Measurements from ENCODE around the gene ALMS1.
A peak's percentile ranks its signal among the peaks of the same experiment; 100 is the strongest.

Gene ALMS1

DNA sequence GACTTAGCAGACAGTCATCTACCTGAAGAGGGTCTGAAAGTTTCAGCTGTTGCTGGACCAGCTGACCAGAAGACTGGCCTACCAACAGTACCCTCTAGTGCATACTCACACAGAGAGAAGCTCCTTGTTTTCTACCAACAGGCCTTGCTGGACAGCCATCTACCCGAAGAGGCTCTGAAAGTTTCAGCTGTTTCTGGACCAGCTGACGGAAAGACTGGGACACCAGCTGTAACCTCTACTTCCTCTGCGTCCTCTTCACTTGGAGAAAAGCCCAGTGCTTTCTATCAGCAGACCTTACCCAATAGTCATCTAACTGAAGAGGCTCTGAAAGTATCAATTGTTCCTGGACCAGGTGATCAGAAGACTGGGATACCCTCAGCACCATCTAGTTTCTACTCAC is 63.2 kb downstream of the ALMS1 start:
- H2BK120ac ChIP-seq (ENCODE audit: low read depth, low read length) = no peak overlapping the region
- H2BK5ac ChIP-seq (ENCODE audit: low read depth, low read length, poor library complexity, severe bottlenecking) = no peak overlapping the region
- H3K14ac ChIP-seq (ENCODE audit: low read length in 2 of 2) = no peak overlapping the region
- no peak overlapping the region for H2BK12ac ChIP-seq (ENCODE audit: low read length in 2 of 2)
- no peak overlapping the region for H3K4me3 ChIP-seq (ENCODE audit: insufficient read depth in 1 of 2, low read depth in 1 of 2, low read length in 2 of 2)
- H3K4me2 ChIP-seq (ENCODE audit: low read length, poor library complexity, severe bottlenecking) = no peak overlapping the region
- no peaks in the 10 kb centered on the region for H3K9me3 ChIP-seq (ENCODE audit: control insufficient read depth, low read length)
- no peak overlapping the region for H3K9ac ChIP-seq (ENCODE audit: low read length)
- H4K91ac ChIP-seq (ENCODE audit: low read length) = no peak overlapping the region
- H3K18ac ChIP-seq (ENCODE audit: low read depth in 1 of 2, low read length in 2 of 2) = no peak overlapping the region
- no peak overlapping the region for H3K23ac ChIP-seq (ENCODE audit: low read length in 2 of 2)
- H2AFZ ChIP-seq (ENCODE audit: low read depth, low read length) = no peak overlapping the region
- 92% methylated on average over 3 of the region's 3 CpGs for WGBS
- H3K27ac ChIP-seq (ENCODE audit: low read length, poor library complexity, severe bottlenecking) = no peak overlapping the region
- H3K27me3 ChIP-seq (ENCODE audit: control insufficient read depth in 1 of 2, insufficient read depth in 1 of 2, low read length in 2 of 2) = no peaks in the 10 kb centered on the region
- H4K8ac ChIP-seq (ENCODE audit: low read length) = no peak overlapping the region
- no peaks in the 10 kb centered on the region for H3K4me1 ChIP-seq (ENCODE audit: control insufficient read depth, insufficient read depth, low read depth, low read length)
- peaks cover 12 to 39% of the 10 kb centered on the region in 2 experiments for H3K36me3 ChIP-seq (ENCODE audit: control insufficient read depth in 1 of 2, insufficient read depth in 2 of 2, low read depth in 1 of 2, low read length in 2 of 2)
- no peak for DNase-seq
- H3K4ac ChIP-seq (ENCODE audit: low read depth in 1 of 2, low read length in 2 of 2) = no peak overlapping the region
- no peak overlapping the region for H2BK15ac ChIP-seq (ENCODE audit: low read depth, poor library complexity, severe bottlenecking)
- H3K79me1 ChIP-seq (replicated peaks; ENCODE audit: low read length, poor library complexity, severe bottlenecking) = no peaks in the 10 kb centered on the region
- no peak overlapping the region for H2AK5ac ChIP-seq (ENCODE audit: low read length, severe bottlenecking)

DNA sequence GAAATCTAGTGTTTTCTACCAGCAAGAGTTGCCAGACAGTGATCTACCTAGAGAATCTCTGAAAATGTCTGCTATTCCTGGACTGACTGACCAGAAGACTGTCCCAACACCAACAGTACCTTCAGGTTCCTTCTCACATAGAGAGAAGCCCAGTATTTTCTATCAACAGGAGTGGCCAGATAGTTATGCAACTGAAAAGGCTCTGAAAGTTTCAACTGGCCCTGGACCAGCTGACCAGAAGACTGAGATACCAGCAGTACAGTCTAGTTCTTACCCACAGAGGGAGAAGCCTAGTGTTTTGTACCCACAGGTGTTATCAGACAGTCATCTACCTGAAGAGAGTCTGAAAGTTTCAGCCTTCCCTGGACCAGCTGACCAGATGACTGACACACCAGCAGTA is 63.8 kb downstream of the ALMS1 start:
- no peak overlapping the region for H2BK120ac ChIP-seq (ENCODE audit: low read depth, low read length)
- H3K27ac ChIP-seq (ENCODE audit: low read length, poor library complexity, severe bottlenecking) = no peak overlapping the region
- H3K18ac ChIP-seq (ENCODE audit: low read depth in 1 of 2, low read length in 2 of 2) = no peak overlapping the region
- H3K79me1 ChIP-seq (replicated peaks; ENCODE audit: low read length, poor library complexity, severe bottlenecking) = no peaks in the 10 kb centered on the region
- no peak overlapping the region for H4K8ac ChIP-seq (ENCODE audit: low read length)
- no peak overlapping the region for H3K9ac ChIP-seq (ENCODE audit: low read length)
- no peak overlapping the region for H3K4me2 ChIP-seq (ENCODE audit: low read length, poor library complexity, severe bottlenecking)
- no peak overlapping the region for H2BK5ac ChIP-seq (ENCODE audit: low read depth, low read length, poor library complexity, severe bottlenecking)
- H3K36me3 ChIP-seq (ENCODE audit: control insufficient read depth in 1 of 2, insufficient read depth in 2 of 2, low read depth in 1 of 2, low read length in 2 of 2) = peaks cover 12 to 39% of the 10 kb centered on the region in 2 experiments
- H3K4me1 ChIP-seq (ENCODE audit: control insufficient read depth, insufficient read depth, low read depth, low read length) = no peaks in the 10 kb centered on the region
- H3K4ac ChIP-seq (ENCODE audit: low read depth in 1 of 2, low read length in 2 of 2) = no peak overlapping the region
- H3K14ac ChIP-seq (ENCODE audit: low read length in 2 of 2) = no peak overlapping the region
- no peak for DNase-seq
- H3K23ac ChIP-seq (ENCODE audit: low read length in 2 of 2) = no peak overlapping the region
- H2AFZ ChIP-seq (ENCODE audit: low read depth, low read length) = no peak overlapping the region
- no peak overlapping the region for H2AK5ac ChIP-seq (ENCODE audit: low read length, severe bottlenecking)
- H2BK15ac ChIP-seq (ENCODE audit: low read depth, poor library complexity, severe bottlenecking) = no peak overlapping the region
- no peaks in the 10 kb centered on the region for H3K9me3 ChIP-seq (ENCODE audit: control insufficient read depth, low read length)
- no peak overlapping the region for H3K4me3 ChIP-seq (ENCODE audit: insufficient read depth in 1 of 2, low read depth in 1 of 2, low read length in 2 of 2)
- H3K27me3 ChIP-seq (ENCODE audit: control insufficient read depth in 1 of 2, insufficient read depth in 1 of 2, low read length in 2 of 2) = no peaks in the 10 kb centered on the region
- no peak overlapping the region for H4K91ac ChIP-seq (ENCODE audit: low read length)
- H2BK12ac ChIP-seq (ENCODE audit: low read length in 2 of 2) = no peak overlapping the region

DNA sequence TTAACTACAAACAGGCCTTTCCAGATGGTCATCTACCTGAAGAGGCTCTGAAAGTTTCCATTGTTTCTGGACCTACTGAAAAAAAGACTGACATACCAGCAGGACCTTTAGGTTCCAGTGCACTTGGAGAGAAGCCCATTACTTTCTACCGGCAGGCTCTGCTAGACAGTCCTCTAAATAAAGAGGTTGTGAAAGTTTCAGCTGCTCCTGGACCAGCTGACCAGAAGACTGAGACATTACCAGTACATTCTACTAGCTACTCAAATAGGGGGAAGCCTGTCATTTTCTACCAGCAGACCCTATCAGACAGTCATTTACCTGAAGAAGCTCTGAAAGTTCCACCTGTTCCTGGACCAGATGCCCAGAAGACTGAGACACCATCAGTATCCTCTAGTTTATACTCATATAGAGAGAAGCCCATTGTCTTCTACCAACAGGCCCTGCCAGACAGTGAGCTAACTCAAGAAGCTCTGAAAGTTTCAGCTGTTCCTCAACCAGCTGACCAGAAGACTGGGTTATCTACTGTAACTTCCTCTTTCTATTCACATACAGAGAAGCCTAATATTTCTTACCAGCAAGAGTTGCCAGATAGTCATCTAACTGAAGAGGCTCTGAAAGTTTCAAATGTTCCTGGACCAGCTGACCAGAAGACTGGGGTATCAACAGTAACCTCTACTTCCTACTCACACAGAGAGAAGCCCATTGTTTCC is 65.8 kb downstream of the ALMS1 start:
- 92% methylated on average over 1 of the region's 1 CpG for WGBS
- Histone ChIP-seq H3K9me3 (ENCODE audit: control insufficient read depth, low read length) (no peaks in the 10 kb centered on the region), H3K27me3 (ENCODE audit: control insufficient read depth in 1 of 2, insufficient read depth in 1 of 2, low read length in 2 of 2) (no peaks in the 10 kb centered on the region), H3K4me1 (ENCODE audit: control insufficient read depth, insufficient read depth, low read depth, low read length) (no peaks in the 10 kb centered on the region), H3K14ac (ENCODE audit: low read length in 2 of 2) (no peak overlapping the region), H3K18ac (ENCODE audit: low read depth in 1 of 2, low read length in 2 of 2) (no peak overlapping the region), H3K36me3 (ENCODE audit: control insufficient read depth in 1 of 2, insufficient read depth in 2 of 2, low read depth in 1 of 2, low read length in 2 of 2) (peaks cover 12 to 50% of the 10 kb centered on the region in 2 experiments), H3K4ac (ENCODE audit: low read depth in 1 of 2, low read length in 2 of 2) (no peak overlapping the region), H2BK12ac (ENCODE audit: low read length in 2 of 2) (no peak overlapping the region), H2BK5ac (ENCODE audit: low read depth, low read length, poor library complexity, severe bottlenecking) (peak overlapping the region; percentile 58), H3K23ac (ENCODE audit: low read length in 2 of 2) (no peak overlapping the region), H4K91ac (ENCODE audit: low read length) (no peak overlapping the region), H3K27ac (ENCODE audit: low read length, poor library complexity, severe bottlenecking) (no peak overlapping the region), H3K4me3 (ENCODE audit: insufficient read depth in 1 of 2, low read depth in 1 of 2, low read length in 2 of 2) (no peak overlapping the region), H3K79me1 (replicated peaks; ENCODE audit: low read length, poor library complexity, severe bottlenecking) (no peaks in the 10 kb centered on the region), H2BK15ac (ENCODE audit: low read depth, poor library complexity, severe bottlenecking) (no peak overlapping the region), H2BK120ac (ENCODE audit: low read depth, low read length) (no peak overlapping the region), H2AK5ac (ENCODE audit: low read length, severe bottlenecking) (no peak overlapping the region), H3K9ac (ENCODE audit: low read length) (no peak overlapping the region), H4K8ac (ENCODE audit: low read length) (no peak overlapping the region), H2AFZ (ENCODE audit: low read depth, low read length) (no peak overlapping the region), H3K4me2 (ENCODE audit: low read length, poor library complexity, severe bottlenecking) (no peak overlapping the region)
- no peak for DNase-seq

DNA sequence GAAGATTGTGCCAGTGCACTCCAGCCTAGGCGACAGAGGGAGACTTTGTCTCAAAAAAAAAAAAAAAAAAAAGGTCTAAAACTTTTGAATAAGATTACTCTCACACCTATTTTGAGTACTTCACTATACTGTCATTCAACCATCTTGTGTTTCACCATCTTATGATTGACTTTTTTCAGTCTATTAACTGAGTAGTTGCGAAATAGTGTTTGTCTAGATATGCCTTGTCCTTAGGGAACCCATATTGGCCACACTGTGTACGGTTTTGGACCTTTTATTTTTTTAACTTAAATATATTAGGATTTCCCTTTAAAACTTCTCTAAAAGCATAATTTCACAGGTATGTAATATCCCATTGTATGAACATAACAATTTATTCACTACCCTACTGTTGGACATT is 72.3 kb downstream of the ALMS1 start:
- Histone ChIP-seq H3K4ac (ENCODE audit: low read depth in 1 of 2, low read length in 2 of 2) (no peak overlapping the region), H3K18ac (ENCODE audit: low read depth in 1 of 2, low read length in 2 of 2) (no peak overlapping the region), H2BK5ac (ENCODE audit: low read depth, low read length, poor library complexity, severe bottlenecking) (no peak overlapping the region), H3K27me3 (ENCODE audit: control insufficient read depth in 1 of 2, insufficient read depth in 1 of 2, low read length in 2 of 2) (no peaks in the 10 kb centered on the region), H3K4me1 (ENCODE audit: control insufficient read depth, insufficient read depth, low read depth, low read length) (no peaks in the 10 kb centered on the region), H3K4me2 (ENCODE audit: low read length, poor library complexity, severe bottlenecking) (no peak overlapping the region), H4K91ac (ENCODE audit: low read length) (no peak overlapping the region), H3K27ac (ENCODE audit: low read length, poor library complexity, severe bottlenecking) (no peak overlapping the region), H3K9ac (ENCODE audit: low read length) (no peak overlapping the region), H3K36me3 (ENCODE audit: control insufficient read depth in 1 of 2, insufficient read depth in 2 of 2, low read depth in 1 of 2, low read length in 2 of 2) (peaks cover 4 to 17% of the 10 kb centered on the region in 2 experiments), H3K14ac (ENCODE audit: low read length in 2 of 2) (no peak overlapping the region), H2AFZ (ENCODE audit: low read depth, low read length) (no peak overlapping the region), H3K79me1 (replicated peaks; ENCODE audit: low read length, poor library complexity, severe bottlenecking) (no peaks in the 10 kb centered on the region), H4K8ac (ENCODE audit: low read length) (no peak overlapping the region), H3K4me3 (ENCODE audit: insufficient read depth in 1 of 2, low read depth in 1 of 2, low read length in 2 of 2) (no peak overlapping the region), H2AK5ac (ENCODE audit: low read length, severe bottlenecking) (no peak overlapping the region), H2BK12ac (ENCODE audit: low read length in 2 of 2) (no peak overlapping the region), H2BK120ac (ENCODE audit: low read depth, low read length) (no peak overlapping the region), H3K23ac (ENCODE audit: low read length in 2 of 2) (no peak overlapping the region), H2BK15ac (ENCODE audit: low read depth, poor library complexity, severe bottlenecking) (no peak overlapping the region), H3K9me3 (ENCODE audit: control insufficient read depth, low read length) (no peaks in the 10 kb centered on the region)
- DNase-seq = no peak
- 100% methylated on average over 1 of the region's 3 CpGs for WGBS
